Stimulated activated CD4-positive, alpha-beta T cell treated with anti-CD3 and anti-CD28 coated beads, TNF-alpha, amount 100 ng/mL, for 4 hours (primary cell): ENCODE data around the gene MSI2.
A peak's percentile ranks its signal among the peaks of the same experiment; 100 is the strongest.
"Not testable (repeated sequence)": the region's sequence is repeated elsewhere in the genome, so short reads cannot be mapped to it uniquely, and the experiment has no call there.

Experiments used
- DNase-seq, 3 experiments: peaks; one replicate each; pipeline ENCODE4 v3.0.0-alpha.2; 2020; ENCODE audit warnings: low read depth in 3 of 3

The MSI2 gene

DNA sequence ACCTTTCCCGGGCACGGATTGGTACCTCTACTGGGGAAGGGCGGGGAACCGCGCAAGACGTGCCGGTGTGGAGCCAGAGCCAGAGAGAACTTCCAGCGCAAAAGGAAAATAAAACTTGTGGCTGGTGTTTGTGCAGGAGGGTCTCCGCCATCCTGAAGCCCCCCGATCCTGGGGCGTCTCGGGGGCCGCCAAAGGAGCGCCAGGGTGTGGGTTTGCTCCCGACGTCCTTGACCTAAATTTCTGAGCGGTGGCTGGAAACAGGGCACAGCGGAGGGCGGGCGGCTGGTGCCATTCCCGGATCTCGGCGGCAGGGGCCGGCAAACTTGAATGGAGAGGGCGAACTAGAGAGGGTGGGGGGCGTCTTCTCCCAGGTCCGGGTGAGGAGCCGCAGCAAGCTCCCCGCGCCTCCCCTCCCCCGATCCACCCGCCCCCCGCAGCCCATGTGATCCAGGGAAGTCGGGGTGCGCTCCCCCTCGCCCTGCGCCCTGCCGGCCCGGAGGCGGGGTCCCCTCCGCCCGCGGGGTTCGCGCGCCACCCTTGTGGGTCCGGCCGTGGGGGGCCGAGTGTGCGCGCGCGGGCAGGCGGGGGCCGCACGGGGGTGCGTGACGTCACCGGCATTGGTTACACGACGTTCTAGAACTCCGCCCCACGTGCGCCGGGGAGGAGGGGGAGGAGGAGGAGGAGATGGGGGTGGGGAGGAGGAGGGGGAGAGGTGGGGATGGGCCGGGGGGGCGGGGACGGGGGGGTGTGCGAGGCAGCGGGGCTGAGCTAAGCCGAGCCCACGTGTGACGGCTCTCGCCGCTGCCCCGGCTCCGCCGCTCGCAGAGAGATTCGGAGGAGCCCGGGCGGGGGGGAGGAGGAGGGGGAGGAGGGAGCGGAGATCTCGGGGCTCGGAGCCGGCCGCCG is at the start of gene MSI2:
Gene MSI2, plus strand, starts transcription at position 748 of the 906 bp plus-strand sequence. CDS start 220 bp downstream, outside the sequence.
- peak; percentile 86 to 90 (median 88) for DNase-seq

DNA sequence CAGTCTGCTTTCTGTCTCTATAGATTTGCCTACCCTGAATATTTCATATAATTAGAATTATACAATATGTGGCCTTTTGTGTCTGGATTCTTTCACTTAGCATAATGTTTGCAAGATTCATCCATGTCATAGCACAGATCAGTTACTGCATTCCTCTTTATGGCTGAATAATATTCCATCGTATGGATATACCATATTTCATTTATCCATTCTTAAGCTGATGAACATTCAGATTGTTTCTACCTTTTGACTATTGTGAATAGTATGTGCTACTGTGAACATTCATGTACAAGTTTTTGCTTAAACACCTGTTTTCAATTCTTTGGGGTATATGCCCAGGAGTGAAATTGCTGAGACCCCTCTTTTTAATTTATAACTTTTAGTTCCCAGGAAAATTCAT is 49.4 kb upstream of the MSI2 start:
- no peak for DNase-seq

- no peak for DNase-seq
Observed at GRCh38 chr17:57207396-57207795, 48.9 kb upstream of the MSI2 start.

GRCh38 chr17:57210224-57210553 is 46.1 kb upstream of the MSI2 start:
- DNase-seq = no peak

GRCh38 chr17:57210972-57211411 is 45.3 kb upstream of the MSI2 start:
- DNase-seq = no peak

DNA sequence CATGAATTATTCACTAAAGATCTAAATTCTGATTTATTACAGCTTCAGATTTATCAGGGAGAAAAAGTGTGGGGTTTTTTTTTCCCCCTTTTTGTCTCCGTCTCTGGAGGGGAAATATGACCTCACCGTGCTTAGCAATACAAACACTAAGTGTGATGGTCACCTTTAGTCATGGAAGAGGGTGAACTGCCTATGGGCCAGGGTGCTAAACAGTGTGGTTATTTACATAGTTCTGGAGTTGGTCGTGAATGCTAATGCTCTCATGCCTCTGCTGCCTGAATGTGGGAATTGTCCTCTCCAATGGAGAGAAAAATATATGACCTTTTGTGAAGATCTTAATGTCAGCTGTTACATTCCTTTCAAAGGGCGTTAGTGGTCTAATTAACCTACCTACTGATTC is 44.8 kb upstream of the MSI2 start:
- DNase-seq = no peak

GRCh38 chr17:57213180-57213825 is 43.0 kb upstream of the MSI2 start:
- DNase-seq = no peak

DNA sequence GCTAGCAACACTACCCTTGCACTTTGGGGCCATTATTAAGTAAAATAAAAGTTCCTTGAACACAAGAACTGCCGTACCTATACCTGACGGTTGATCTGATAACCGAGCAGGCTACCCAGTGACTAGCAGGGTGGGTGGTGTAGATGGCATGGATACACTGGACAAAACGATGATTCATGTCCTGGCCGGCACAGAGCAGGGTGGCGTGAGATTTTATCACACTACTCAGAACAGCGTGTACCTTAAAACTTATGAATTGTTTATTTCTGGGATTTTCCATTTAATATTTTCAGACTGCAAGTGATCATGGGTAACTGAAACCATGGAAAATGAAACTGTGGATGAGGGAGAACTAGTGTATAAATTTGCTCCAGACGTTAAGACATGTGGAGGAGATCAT is 41.0 kb upstream of the MSI2 start:
- DNase-seq = no peak

- no peak for DNase-seq
Observed at GRCh38 chr17:57221366-57222350, 34.7 kb upstream of the MSI2 start.

GRCh38 chr17:57222422-57222821 is 33.9 kb upstream of the MSI2 start:
- not testable (repeated sequence) for DNase-seq

DNA sequence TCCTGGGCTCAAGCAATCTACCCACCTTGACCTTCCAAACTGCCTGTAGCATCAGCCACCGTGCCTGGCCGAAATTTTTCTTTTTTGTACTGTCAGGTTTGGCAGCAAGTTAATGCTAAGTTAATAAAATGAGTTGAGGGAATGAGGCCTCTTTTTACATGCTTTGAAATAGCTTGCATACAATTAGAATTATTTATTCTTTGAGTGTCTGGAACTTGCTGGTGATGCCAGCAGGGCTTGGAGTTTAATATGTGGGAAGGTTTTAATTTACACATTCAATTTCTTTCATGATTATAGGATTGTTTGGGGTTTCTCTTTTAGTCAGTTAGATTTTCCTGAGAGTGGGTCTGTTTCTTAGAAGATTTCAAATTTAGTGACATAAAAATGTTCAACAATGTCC is 31.2 kb upstream of the MSI2 start:
- no peak for DNase-seq

DNA sequence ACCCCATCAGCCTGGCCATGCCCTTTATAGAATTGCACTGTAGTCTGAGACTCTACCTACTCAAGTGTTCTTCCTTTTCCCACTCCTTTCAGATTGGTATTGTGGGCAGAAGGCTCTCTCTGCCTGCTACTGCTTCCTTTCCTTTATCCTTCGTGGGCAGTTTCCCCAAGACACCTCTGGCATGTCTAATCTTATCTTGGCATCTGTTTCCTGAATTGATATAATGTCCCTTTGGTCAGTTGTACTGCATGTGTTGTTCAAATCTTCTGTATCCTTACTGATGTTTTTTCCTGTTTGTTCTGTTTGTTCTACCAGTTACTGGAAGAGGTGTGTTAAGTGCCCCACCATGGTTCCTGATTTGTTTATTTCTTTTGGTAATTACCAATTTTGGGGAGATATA is 29.5 kb upstream of the MSI2 start:
- DNase-seq = no peak

- DNase-seq = no peak
Observed at GRCh38 chr17:57228911-57229310, 27.4 kb upstream of the MSI2 start.

DNA sequence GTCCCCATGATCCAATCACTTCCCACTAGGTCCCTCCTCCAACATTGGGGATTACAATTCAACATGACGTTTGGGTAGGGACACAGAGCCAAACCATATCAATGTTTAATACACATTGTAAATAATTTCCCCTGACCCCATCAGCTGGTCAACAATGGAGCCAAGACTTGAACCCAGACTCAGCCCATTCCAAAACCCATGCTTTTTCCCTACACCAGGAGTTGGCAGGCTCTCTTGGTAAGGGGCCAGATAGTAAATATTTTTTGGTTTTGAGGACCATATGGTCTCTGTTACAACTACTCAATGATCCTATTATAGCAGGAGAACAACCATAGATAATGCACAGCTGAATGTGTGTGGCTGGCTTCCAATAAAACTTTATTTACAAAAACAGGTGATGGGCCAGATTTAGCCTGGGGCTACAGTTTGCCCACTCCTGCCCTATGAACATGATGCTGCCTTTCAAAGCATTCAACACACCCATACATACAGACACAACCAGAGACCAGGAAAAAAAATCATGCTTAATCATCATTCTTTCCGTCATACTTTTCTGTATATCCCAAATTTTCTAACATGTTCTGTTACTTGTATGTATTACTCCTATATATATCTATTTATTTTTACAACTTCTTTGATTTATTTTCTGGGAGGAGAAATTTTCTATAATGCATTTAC is 22.1 kb upstream of the MSI2 start:
- DNase-seq = no peak

DNA sequence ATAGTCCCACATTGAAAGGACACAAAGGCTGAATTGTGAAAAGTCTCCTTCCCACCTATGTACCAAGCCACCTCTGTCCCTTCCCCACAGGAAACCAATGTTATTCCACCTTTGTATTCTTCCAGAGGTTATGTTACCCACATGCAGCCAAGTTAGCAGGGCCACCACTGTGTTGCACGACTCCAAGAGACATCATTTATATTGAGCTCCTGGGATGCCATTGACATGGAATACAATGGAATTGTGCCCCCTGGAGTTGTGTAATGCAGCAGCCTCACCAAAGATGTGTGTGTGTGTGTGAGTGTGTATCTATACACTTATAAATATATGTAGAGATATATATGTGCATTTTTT is 21.6 kb upstream of the MSI2 start:
- DNase-seq = no peak

DNA sequence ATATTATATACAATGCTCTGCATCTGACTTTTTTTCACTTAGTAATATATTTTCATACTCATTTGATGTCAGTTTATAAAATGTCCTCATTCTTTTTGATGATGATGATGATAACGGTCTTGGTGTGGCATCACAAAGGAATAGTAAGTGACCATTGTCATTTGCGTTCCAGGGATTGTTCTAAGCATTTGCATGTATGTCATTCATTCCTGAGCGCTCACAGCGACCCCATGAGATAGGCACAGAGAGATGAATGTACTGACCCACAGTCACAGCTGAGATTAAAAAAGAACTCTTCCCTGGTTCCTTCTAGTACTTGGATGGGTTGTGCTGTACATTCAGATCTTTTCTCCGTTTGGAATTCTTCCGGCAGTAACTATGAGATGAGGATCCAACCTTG is 21.2 kb upstream of the MSI2 start:
- DNase-seq = no peak

DNA sequence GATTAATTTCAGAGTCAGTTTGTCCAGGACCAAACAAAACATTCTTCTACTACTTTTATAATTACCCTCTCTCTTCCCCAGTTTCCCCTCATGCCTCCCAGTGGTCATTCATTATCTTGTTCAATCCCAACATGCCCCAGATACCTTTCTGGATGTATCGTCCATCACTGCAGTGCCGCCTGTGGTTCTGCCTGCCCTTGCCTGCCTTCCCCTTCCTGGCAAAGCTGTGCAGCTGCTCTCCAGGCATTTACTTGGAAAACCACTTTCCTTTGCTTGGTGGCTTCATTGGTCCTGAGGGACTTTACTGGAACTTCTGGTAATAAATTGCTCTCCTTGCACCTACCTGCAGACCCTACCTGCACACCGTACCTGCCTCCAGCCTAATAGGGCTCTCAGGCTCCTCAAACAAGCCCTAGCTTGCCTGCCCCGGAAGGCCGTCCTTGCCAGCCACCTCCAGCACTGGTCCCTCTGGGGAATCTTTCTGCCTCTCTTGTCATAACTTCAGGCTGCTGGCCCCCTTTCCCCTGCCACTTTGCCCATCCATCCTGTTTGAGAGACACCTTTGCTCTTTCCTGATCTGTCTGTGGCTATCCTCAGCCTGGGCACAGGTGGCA is 19.5 kb upstream of the MSI2 start:
- DNase-seq = no peak

DNA sequence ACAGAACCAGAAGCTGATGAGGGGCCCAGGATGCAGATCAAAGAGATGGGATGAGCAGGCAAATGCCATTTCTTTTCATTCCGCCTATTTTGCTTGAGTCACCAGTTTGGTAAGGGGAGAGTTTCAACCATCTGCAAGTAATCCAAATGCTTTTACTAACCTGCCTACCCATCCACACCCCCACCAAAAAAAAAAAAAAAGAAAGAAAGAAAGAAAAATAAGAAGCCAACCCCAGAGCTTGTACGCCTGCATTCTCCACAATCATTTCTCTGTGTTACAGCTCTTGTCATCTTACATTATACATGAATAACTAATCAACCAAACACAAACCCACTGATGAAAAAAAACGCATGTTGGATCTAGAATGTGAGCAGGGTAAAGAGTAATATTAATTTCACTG is 15.7 kb upstream of the MSI2 start:
- DNase-seq = no peak

DNA sequence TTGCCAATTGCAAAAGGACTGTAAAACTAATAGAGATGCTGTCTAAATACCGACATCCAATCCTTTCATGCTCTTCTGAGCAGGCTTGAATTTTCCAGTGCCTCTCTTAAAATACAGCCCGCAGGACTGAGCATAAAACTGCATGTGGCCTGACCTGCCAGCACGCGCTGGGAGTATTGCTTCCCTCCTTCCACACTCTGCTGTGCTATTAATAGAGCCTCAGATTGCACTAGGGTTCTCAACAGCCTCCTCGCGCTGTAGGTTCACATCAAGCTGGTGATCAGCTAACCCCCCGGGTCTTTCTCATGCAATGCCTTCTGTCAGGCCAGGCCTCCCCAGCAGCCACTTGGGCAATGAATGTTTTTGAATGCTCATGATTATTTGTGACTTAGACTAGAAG is 14.2 kb upstream of the MSI2 start:
- no peak for DNase-seq

DNA sequence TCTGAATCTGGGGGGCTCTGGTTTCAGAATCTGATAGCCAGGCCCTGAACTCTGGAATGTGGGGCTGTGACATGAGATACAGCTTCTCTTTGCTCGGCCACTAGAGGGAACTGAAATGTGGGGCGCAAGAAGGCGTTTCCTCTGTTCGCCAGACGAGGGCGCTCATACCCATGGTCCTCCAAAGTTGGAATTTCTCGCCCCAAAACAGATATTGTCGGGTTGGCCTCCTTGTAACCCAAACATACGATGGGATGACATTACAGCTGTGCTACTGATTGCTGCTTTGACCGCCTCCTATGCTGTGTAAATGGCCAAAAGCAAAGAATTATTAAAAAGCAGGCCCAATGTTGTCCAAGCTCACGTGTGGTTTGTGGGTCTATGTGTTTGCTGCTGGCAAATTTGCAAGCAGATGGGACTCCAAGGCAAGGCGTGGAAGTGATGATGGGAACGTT is 13.1 kb upstream of the MSI2 start:
- peak; percentile 49 to 59 (median 58) for DNase-seq

- no peak for DNase-seq
Observed at GRCh38 chr17:57245786-57246185, 10.5 kb upstream of the MSI2 start.
